GM23338 (cell line): ENCODE data around the gene NFE2L3. TPM values are rescaled to one million over a fixed set of nuclear protein-coding genes. Genes with fewer than 3 reads are reported as not detected.

Experiments used
- ATAC-seq: fragments of 200-7000 bp; cut with Tn5 transposase; 3 replicates; pipeline ENCODE4 v1.9.1; 2020
- DNase-seq: peaks from one replicate; pipeline ENCODE4 v3.0.0-alpha.2; 2015; ENCODE audit warnings: low spot score
- H2AFZ ChIP-seq: fragments of 200-600 bp; sonication (generic); 2 replicates; pipeline ENCODE4 v1.8.0; 2016; ENCODE audit warnings: antibody characterized with exemption, mild to moderate bottlenecking, moderate library complexity
- H3F3A ChIP-seq: fragments of 200-600 bp; sonication (generic); replicated peaks from 2 replicates; pipeline ENCODE4 v1.8.0; 2017; ENCODE audit warnings: antibody characterized with exemption, mixed run types, low read depth
- H3K27ac ChIP-seq: fragments of 200-600 bp; sonication (generic); 2 replicates; pipeline ENCODE4 v1.6.1; 2016; ENCODE audit warnings: low read depth
- H3K27me3 ChIP-seq: fragments of 200-600 bp; sonication (generic); 2 replicates; pipeline ENCODE4 v1.8.0; 2016; ENCODE audit warnings: mild to moderate bottlenecking, mixed run types, moderate library complexity; ENCODE audit not compliant: insufficient read depth
- H3K36me3 ChIP-seq: fragments of 200-600 bp; sonication (generic); 2 replicates; pipeline ENCODE4 v1.8.0; 2016; ENCODE audit warnings: mild to moderate bottlenecking; ENCODE audit not compliant: insufficient read depth
- H3K4me1 ChIP-seq: fragments of 200-600 bp; sonication (generic); 2 replicates; pipeline ENCODE4 v1.8.0; 2016; ENCODE audit warnings: mild to moderate bottlenecking, moderate library complexity; ENCODE audit not compliant: insufficient read depth
- H3K4me2 ChIP-seq: fragments of 200-600 bp; sonication (generic); 2 replicates; pipeline ENCODE4 v1.7.1; 2017; ENCODE audit warnings: mixed run types
- H3K4me3 ChIP-seq: fragments of 200-600 bp; sonication (generic); 2 replicates; pipeline ENCODE4 v1.6.1; 2016; ENCODE audit warnings: mixed run types
- H3K79me2 ChIP-seq: fragments of 200-600 bp; sonication (generic); replicated peaks from 2 replicates; pipeline ENCODE4 v1.8.0; 2017; ENCODE audit warnings: mild to moderate bottlenecking; ENCODE audit not compliant: insufficient read depth
- H3K9me2 ChIP-seq: fragments of 200-600 bp; sonication (generic); 2 replicates; pipeline ENCODE4 v1.8.0; 2017; ENCODE audit not compliant: insufficient read depth
- H4K20me1 ChIP-seq: fragments of 200-600 bp; sonication (generic); replicated peaks from 2 replicates; pipeline ENCODE4 v1.8.0; 2017; ENCODE audit warnings: mild to moderate bottlenecking; ENCODE audit not compliant: insufficient read depth
- H3K27ac Mint-ChIP-seq: 2 replicates; pipeline ENCODE4 v1.8.0; 2020; ENCODE audit warnings: inconsistent platforms, mild to moderate bottlenecking, moderate library complexity, mixed read lengths
- H3K27me3 Mint-ChIP-seq: 3 replicates; pipeline ENCODE4 v1.8.0; 2022; ENCODE audit warnings: low read depth, mild to moderate bottlenecking, moderate library complexity, mixed read lengths, inconsistent platforms; ENCODE audit not compliant: insufficient read depth, poor library complexity
- H3K36me3 Mint-ChIP-seq: 3 replicates; pipeline ENCODE4 v1.8.0; 2021; ENCODE audit warnings: low read depth, mild to moderate bottlenecking, inconsistent platforms, moderate library complexity, mixed read lengths
- H3K4me1 Mint-ChIP-seq: 3 replicates; pipeline ENCODE4 v1.8.0; 2020; ENCODE audit warnings: mild to moderate bottlenecking, inconsistent platforms, mixed read lengths
- H3K4me3 Mint-ChIP-seq: 3 replicates; pipeline ENCODE4 v1.8.0; 2021; ENCODE audit warnings: moderate library complexity, mild to moderate bottlenecking, inconsistent platforms, mixed read lengths
- H3K9me3 Mint-ChIP-seq: 3 replicates; pipeline ENCODE4 v1.8.0; 2020; ENCODE audit warnings: moderate library complexity, mild to moderate bottlenecking, inconsistent platforms, mixed read lengths
- CREB1 ChIP-seq: fragments of 250-450 bp; sonication (Bioruptor Pico); IDR thresholded peaks from 2 replicates; pipeline ENCODE4 v1.5.0; 2020; ENCODE audit warnings: low read depth, mild to moderate bottlenecking, moderate library complexity
- CTCF ChIP-seq, 2 experiments: fragments of 200-600 bp in 1 of 2; sonication (generic) in 1 of 2; conservative IDR thresholded peaks; 2 replicates each; pipeline versions ENCODE4 v1.5.1 to v1.6.1; 2016 to 2017; ENCODE audit warnings: antibody characterized with exemption in 2 of 2, low read depth in 2 of 2, mild to moderate bottlenecking in 2 of 2, moderate library complexity in 1 of 2
- ETS1 ChIP-seq: IDR thresholded peaks from 2 replicates; pipeline ENCODE4 v1.6.1; 2016; ENCODE audit warnings: antibody characterized with exemption
- EZH2 ChIP-seq: fragments of 200-600 bp; sonication (generic); IDR thresholded peaks from one replicate; pipeline ENCODE4 v1.8.0; 2017; ENCODE audit warnings: antibody characterized with exemption, mild to moderate bottlenecking, low read depth; ENCODE audit not compliant: unreplicated experiment
- EZH2phosphoT487 ChIP-seq: fragments of 200-600 bp; sonication (generic); IDR thresholded peaks from one replicate; pipeline ENCODE4 v1.8.1; 2018; ENCODE audit warnings: antibody characterized with exemption; ENCODE audit not compliant: unreplicated experiment
- JUNB ChIP-seq: IDR thresholded peaks from one replicate; pipeline ENCODE4 v1.6.1; 2016; ENCODE audit warnings: antibody characterized with exemption; ENCODE audit not compliant: unreplicated experiment
- NANOG ChIP-seq: IDR thresholded peaks from 2 replicates; pipeline ENCODE4 v1.6.1; 2016; ENCODE audit warnings: antibody characterized with exemption, borderline replicate concordance
- POLR2AphosphoS5 ChIP-seq: IDR thresholded peaks from 2 replicates; pipeline ENCODE4 v1.6.1; 2016; ENCODE audit warnings: antibody characterized with exemption, low read depth
- REST ChIP-seq: IDR thresholded peaks from one replicate; pipeline ENCODE4 v1.6.1; 2018; ENCODE audit warnings: antibody characterized with exemption; ENCODE audit not compliant: unreplicated experiment
- STAT1 ChIP-seq: IDR thresholded peaks from one replicate; pipeline ENCODE4 v1.6.1; 2016; ENCODE audit warnings: antibody characterized with exemption; ENCODE audit not compliant: unreplicated experiment
- ZNF114 ChIP-seq: fragments of 250-450 bp; sonication (Bioruptor Pico); IDR thresholded peaks from 2 replicates; pipeline ENCODE4 v1.5.0; 2020; ENCODE audit warnings: mild to moderate bottlenecking, moderate library complexity
- ZNF331 ChIP-seq: fragments of 250-450 bp; sonication (Bioruptor Pico); IDR thresholded peaks from 2 replicates; pipeline ENCODE4 v1.5.0; 2020; ENCODE audit warnings: low read depth, mild to moderate bottlenecking, moderate library complexity
- polyA plus RNA-seq: library from polyadenylated mRNA; unstranded; fragments of >200 nt; fragmentation: Nextera tagmentation; extraction: Ambion mirVana; gene quantifications from 2 replicates; pipeline ENCODE4 v1.2.1, GENCODE V29; 2016
- total RNA-seq: library from RNA; depleted of rRNA; stranded (reverse); fragments of >200 nt; shearing (Covaris generic); gene quantifications from 2 replicates; pipeline ENCODE4 v1.2.3, GENCODE V29; 2014
- TF ChIP-seq, protein P1 (sequence below): fragments of 250-450 bp; sonication (Bioruptor Pico); IDR thresholded peaks from 2 replicates; pipeline ENCODE4 v1.5.0; 2020; ENCODE audit warnings: mild to moderate bottlenecking, moderate library complexity

Gene NFE2L3
- total and polyA plus RNA-seq, 2 experiments from 2014 or later: 62.0 to 142 TPM

GRCh38 chr7:26193432-26194207 lies 41.6 kb downstream of the NFE2L3 start:
- TF ChIP-seq NANOG (no peak), ETS1 (no peak), POLR2AphosphoS5 (no peak), EZH2phosphoT487 (no peak), REST (no peak), CTCF (conservative IDR thresholded peaks at IDR 0.05; ENCODE audit: low read depth in 2 of 2) (no peak), EZH2 (no peak), STAT1 (no peak), ZNF331 (CRISPR knock-in tag) (no peak), ZNF114 (CRISPR knock-in tag) (no peak), CREB1 (CRISPR knock-in tag) (no peak), JUNB (no peak)
- TF ChIP-seq, protein P1, sequence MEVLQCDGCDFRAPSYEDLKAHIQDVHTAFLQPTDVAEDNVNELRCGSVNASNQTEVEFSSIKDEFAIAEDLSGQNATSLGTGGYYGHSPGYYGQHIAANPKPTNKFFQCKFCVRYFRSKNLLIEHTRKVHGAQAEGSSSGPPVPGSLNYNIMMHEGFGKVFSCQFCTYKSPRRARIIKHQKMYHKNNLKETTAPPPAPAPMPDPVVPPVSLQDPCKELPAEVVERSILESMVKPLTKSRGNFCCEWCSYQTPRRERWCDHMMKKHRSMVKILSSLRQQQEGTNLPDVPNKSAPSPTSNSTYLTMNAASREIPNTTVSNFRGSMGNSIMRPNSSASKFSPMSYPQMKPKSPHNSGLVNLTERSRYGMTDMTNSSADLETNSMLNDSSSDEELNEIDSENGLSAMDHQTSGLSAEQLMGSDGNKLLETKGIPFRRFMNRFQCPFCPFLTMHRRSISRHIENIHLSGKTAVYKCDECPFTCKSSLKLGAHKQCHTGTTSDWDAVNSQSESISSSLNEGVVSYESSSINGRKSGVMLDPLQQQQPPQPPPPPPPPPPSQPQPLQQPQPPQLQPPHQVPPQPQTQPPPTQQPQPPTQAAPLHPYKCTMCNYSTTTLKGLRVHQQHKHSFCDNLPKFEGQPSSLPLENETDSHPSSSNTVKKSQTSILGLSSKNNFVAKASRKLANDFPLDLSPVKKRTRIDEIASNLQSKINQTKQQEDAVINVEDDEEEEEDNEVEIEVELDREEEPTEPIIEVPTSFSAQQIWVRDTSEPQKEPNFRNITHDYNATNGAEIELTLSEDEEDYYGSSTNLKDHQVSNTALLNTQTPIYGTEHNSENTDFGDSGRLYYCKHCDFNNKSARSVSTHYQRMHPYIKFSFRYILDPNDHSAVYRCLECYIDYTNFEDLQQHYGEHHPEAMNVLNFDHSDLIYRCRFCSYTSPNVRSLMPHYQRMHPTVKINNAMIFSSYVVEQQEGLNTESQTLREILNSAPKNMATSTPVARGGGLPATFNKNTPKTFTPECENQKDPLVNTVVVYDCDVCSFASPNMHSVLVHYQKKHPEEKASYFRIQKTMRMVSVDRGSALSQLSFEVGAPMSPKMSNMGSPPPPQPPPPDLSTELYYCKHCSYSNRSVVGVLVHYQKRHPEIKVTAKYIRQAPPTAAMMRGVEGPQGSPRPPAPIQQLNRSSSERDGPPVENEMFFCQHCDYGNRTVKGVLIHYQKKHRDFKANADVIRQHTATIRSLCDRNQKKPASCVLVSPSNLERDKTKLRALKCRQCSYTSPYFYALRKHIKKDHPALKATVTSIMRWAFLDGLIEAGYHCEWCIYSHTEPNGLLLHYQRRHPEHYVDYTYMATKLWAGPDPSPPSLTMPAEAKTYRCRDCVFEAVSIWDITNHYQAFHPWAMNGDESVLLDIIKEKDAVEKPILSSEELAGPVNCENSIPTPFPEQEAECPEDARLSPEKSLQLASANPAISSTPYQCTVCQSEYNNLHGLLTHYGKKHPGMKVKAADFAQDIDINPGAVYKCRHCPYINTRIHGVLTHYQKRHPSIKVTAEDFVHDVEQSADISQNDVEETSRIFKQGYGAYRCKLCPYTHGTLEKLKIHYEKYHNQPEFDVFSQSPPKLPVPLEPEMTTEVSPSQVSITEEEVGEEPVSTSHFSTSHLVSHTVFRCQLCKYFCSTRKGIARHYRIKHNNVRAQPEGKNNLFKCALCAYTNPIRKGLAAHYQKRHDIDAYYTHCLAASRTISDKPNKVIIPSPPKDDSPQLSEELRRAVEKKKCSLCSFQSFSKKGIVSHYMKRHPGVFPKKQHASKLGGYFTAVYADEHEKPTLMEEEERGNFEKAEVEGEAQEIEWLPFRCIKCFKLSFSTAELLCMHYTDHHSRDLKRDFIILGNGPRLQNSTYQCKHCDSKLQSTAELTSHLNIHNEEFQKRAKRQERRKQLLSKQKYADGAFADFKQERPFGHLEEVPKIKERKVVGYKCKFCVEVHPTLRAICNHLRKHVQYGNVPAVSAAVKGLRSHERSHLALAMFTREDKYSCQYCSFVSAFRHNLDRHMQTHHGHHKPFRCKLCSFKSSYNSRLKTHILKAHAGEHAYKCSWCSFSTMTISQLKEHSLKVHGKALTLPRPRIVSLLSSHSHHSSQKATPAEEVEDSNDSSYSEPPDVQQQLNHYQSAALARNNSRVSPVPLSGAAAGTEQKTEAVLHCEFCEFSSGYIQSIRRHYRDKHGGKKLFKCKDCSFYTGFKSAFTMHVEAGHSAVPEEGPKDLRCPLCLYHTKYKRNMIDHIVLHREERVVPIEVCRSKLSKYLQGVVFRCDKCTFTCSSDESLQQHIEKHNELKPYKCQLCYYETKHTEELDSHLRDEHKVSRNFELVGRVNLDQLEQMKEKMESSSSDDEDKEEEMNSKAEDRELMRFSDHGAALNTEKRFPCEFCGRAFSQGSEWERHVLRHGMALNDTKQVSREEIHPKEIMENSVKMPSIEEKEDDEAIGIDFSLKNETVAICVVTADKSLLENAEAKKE (CRISPR knock-in tag): no peak
- ATAC-seq (no peak), DNase-seq (no peak)
- Histone ChIP-seq H2AFZ (no peak overlapping the region), H3K36me3 (peaks cover 91% of the 10 kb centered on the region), H3K4me1 (peaks cover 18% of the 10 kb centered on the region), H3K4me2 (no peak overlapping the region), H3F3A (peaks cover 70% of the 10 kb centered on the region), H3K9me2 (no peaks in the 10 kb centered on the region), H3K27me3 (no peaks in the 10 kb centered on the region), H3K79me2 (peaks cover 74% of the 10 kb centered on the region), H4K20me1 (peaks cover 74% of the 10 kb centered on the region), H3K27ac (peak overlapping the region; percentile 67), H3K4me3 (no peak overlapping the region)
- H3K4me3 Mint-ChIP-seq: peak overlapping the region; percentile 58
- H3K9me3 Mint-ChIP-seq: peaks cover 2% of the 10 kb centered on the region; the same call in 2 of the 3 replicates
- H3K27ac Mint-ChIP-seq: peak overlapping the region; percentile 92
- peaks cover 100% of the 10 kb centered on the region for H3K36me3 Mint-ChIP-seq
- peaks cover 49% of the 10 kb centered on the region for H3K27me3 Mint-ChIP-seq
- peaks cover 74% of the 10 kb centered on the region for H3K4me1 Mint-ChIP-seq
